Stimulated activated effector memory CD8-positive, alpha-beta T cell treated with anti-CD3 and anti-CD28 coated beads, Interleukin-12 subunit alpha, Interleukin-12 subunit beta, amount 100 ng/mL, for 72 hours (primary cell): ENCODE results near the gene KCNH2.

Source experiments
- ATAC-seq: fragments of 150-1000 bp; cut with Tn5 transposase; 2 replicates; pipeline ENCODE4 v1.10.0; 2021
- DNase-seq, 2 donors: peaks; one replicate each; pipeline ENCODE4 v3.0.0; 2021 to 2022; ENCODE audit warnings: low spot score in 2 of 2
- H3K27ac Mint-ChIP-seq: one replicate; pipeline ENCODE4 v1.8.0; 2022; ENCODE audit warnings: mild to moderate bottlenecking, mixed read lengths
- H3K36me3 Mint-ChIP-seq: one replicate; pipeline ENCODE4 v1.8.0; 2022; ENCODE audit warnings: mild to moderate bottlenecking, mixed read lengths
- H3K4me1 Mint-ChIP-seq: one replicate; pipeline ENCODE4 v1.8.0; 2022; ENCODE audit warnings: mixed read lengths
- H3K4me3 Mint-ChIP-seq: one replicate; pipeline ENCODE4 v1.8.0; 2022; ENCODE audit warnings: mild to moderate bottlenecking, mixed read lengths
- H3K9me3 Mint-ChIP-seq: one replicate; pipeline ENCODE4 v1.8.0; 2022; ENCODE audit warnings: mixed read lengths

Gene KCNH2

DNA sequence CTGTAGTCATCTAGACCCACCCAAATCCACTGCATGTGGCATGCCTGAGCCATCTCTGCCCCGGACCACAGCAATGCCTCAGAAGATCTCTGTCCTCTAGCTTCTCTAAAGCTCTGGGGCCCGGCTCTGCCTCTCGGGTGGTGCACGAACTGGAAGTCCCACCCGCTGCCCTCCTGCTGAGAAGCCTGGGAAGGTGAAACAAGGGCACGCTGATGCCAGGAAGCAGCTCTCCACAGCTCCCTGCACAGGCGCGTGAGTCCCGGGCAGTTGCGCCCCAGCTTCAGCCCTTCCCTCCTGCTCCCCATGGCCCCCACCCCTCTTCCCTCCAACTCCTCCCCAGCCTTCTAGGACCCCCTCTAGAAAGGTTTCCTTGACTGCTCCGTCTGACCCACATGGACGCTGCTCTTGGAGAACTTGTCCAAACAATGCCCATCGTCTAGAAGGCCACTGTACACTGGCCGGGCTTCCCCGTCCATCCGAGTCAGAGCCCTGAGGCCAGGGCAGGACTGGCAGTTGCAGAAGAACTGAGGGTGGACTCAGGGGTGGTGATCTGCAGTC, 12.8 kb downstream of the KCNH2 start:
- Mint-ChIP-seq H3K9me3 (no peaks in the 10 kb centered on the region), H3K27ac (no peak overlapping the region), H3K36me3 (no peaks in the 10 kb centered on the region), H3K4me3 (no peak overlapping the region), H3K4me1 (peaks cover 6% of the 10 kb centered on the region)
- no peak for ATAC-seq
- DNase-seq = no peak

GRCh38 chr7:150964593-150965111, 13.5 kb downstream of the KCNH2 start:
- no peak overlapping the region for H3K27ac Mint-ChIP-seq
- no peaks in the 10 kb centered on the region for H3K36me3 Mint-ChIP-seq
- H3K4me3 Mint-ChIP-seq = no peak overlapping the region

GRCh38 chr7:150963707-150964559, 14.2 kb downstream of the KCNH2 start:
- peaks cover 12% of the 10 kb centered on the region for H3K4me1 Mint-ChIP-seq
- ATAC-seq = no peak
- no peaks in the 10 kb centered on the region for H3K36me3 Mint-ChIP-seq
- H3K27ac Mint-ChIP-seq = no peak overlapping the region
- no peak for DNase-seq
- no peak overlapping the region for H3K4me3 Mint-ChIP-seq
- no peaks in the 10 kb centered on the region for H3K9me3 Mint-ChIP-seq

More at GRCh38 chr7:150964593-150965111, 13.5 kb downstream of the KCNH2 start:
- Mint-ChIP-seq H3K9me3 (no peaks in the 10 kb centered on the region), H3K4me1 (peaks cover 11% of the 10 kb centered on the region)
- ATAC-seq = no peak
- DNase-seq = no peak

- peak; percentile 84 for ATAC-seq
- H3K4me1 Mint-ChIP-seq = peaks cover 12% of the 10 kb centered on the region
- DNase-seq = peak in 1 of 2 donors; percentile 67
- H3K9me3 Mint-ChIP-seq = no peaks in the 10 kb centered on the region
- H3K36me3 Mint-ChIP-seq = no peaks in the 10 kb centered on the region
- H3K4me3 Mint-ChIP-seq = no peak overlapping the region
- no peak overlapping the region for H3K27ac Mint-ChIP-seq
Observed at GRCh38 chr7:150962553-150963399, 15.3 kb downstream of the KCNH2 start.

DNA sequence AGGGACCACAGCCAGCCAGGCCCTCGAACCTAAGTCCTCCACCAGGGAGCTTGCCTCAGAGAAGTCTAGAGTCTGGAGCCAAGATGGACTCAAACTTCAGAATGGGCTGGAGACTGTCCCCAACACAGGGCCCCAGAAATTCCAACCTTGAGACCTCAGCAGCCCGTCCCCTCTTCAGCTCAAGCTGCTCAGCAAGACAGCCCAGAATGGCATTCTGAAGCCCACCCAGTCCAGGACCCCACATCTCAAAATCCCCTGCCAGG, 15.9 kb downstream of the KCNH2 start:
- peaks cover 12% of the 10 kb centered on the region for H3K4me1 Mint-ChIP-seq
- H3K9me3 Mint-ChIP-seq = no peaks in the 10 kb centered on the region
- H3K36me3 Mint-ChIP-seq = no peaks in the 10 kb centered on the region
- ATAC-seq = no peak
- DNase-seq = no peak
- no peak overlapping the region for H3K4me3 Mint-ChIP-seq
- no peak overlapping the region for H3K27ac Mint-ChIP-seq

DNA sequence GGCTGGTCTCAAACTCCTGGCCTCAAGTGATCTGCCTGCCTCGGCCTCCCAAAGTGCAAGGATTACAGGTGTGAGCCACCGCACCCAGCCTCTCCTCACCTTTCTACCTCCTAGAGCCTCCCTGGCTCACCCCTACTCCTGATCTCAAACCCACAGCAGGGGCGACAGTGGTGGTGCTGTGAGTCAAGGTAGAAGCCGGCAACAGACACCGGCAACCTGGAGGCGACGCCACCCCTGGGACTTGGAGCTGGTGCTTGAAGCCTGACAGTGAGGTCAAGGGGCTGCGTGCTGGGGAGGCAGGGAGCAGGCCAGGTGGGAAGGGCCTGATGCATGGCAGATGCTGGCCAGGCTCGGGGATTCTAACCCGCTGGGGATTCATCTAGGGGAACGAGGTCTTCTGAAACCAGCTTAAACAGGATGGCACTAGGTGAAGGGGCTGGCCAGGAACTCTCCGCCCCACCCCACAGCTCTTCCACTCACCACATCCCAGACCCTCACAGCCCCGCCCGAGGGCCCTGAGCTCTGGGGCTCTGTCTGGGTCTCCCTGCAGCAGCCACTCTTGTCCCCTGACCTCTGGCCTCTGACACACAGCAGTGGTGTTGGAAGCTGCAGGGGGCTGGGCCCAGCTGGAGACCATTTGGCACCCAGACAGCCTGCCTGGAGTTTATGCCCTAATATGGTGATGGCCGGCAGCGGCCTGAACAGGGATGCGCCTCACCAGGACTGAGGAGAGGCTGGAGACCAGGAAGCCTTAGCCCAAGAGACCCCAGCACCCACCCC, 16.4 kb downstream of the KCNH2 start:
- DNase-seq (no peak), ATAC-seq (no peak)
- no peak overlapping the region for H3K27ac Mint-ChIP-seq

GRCh38 chr7:150959739-150960734, 18.1 kb downstream of the KCNH2 start:
- Mint-ChIP-seq H3K36me3 (no peaks in the 10 kb centered on the region), H3K4me3 (no peak overlapping the region), H3K9me3 (no peaks in the 10 kb centered on the region), H3K27ac (no peak overlapping the region), H3K4me1 (peaks cover 12% of the 10 kb centered on the region)
- DNase-seq (no peak), ATAC-seq (no peak)

More for the DNA sequence above, 16.4 kb downstream of the KCNH2 start:
- Mint-ChIP-seq H3K4me1 (peaks cover 12% of the 10 kb centered on the region), H3K36me3 (no peaks in the 10 kb centered on the region), H3K4me3 (no peak overlapping the region), H3K9me3 (no peaks in the 10 kb centered on the region)

GRCh38 chr7:150959081-150959480, 19.0 kb downstream of the KCNH2 start:
- ATAC-seq (no peak), DNase-seq (no peak)
- peaks cover 12% of the 10 kb centered on the region for H3K4me1 Mint-ChIP-seq
- H3K27ac Mint-ChIP-seq = no peak overlapping the region
- H3K36me3 Mint-ChIP-seq = no peaks in the 10 kb centered on the region
- no peak overlapping the region for H3K4me3 Mint-ChIP-seq
- H3K9me3 Mint-ChIP-seq = no peaks in the 10 kb centered on the region

DNA sequence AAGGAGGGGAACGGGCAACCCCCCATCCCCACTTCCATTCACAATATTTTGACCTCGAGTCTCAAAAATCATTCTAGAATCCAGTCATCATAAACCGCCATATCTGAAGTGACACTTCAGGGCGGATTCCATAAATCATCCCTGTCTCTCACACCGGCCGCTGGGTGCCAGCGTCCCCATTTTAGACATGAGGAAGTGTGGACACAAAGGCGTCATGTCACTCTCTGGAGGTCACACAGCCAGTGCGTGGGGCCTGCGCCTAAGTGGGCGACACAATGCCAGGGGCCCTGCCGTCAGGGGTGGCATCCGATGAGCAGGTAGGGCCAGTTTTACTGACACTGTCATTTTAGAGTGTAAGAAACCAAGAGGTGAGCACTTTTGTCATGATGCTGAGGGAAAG, 19.5 kb downstream of the KCNH2 start:
- ATAC-seq (no peak), DNase-seq (no peak)
- Mint-ChIP-seq H3K4me1 (peaks cover 12% of the 10 kb centered on the region), H3K4me3 (no peak overlapping the region), H3K27ac (no peak overlapping the region), H3K36me3 (no peaks in the 10 kb centered on the region), H3K9me3 (no peaks in the 10 kb centered on the region)

GRCh38 chr7:150958062-150958552, 20.0 kb downstream of the KCNH2 start:
- DNase-seq (no peak), ATAC-seq (no peak)
- Mint-ChIP-seq H3K4me1 (peaks cover 11% of the 10 kb centered on the region), H3K4me3 (no peak overlapping the region), H3K9me3 (no peaks in the 10 kb centered on the region), H3K36me3 (no peaks in the 10 kb centered on the region), H3K27ac (no peak overlapping the region)

GRCh38 chr7:150957133-150958020, 20.7 kb downstream of the KCNH2 start:
- no peak overlapping the region for H3K27ac Mint-ChIP-seq
- H3K4me1 Mint-ChIP-seq = peaks cover 5% of the 10 kb centered on the region
- no peak overlapping the region for H3K4me3 Mint-ChIP-seq
- no peaks in the 10 kb centered on the region for H3K36me3 Mint-ChIP-seq
- ATAC-seq = no peak
- H3K9me3 Mint-ChIP-seq = no peaks in the 10 kb centered on the region
- no peak for DNase-seq

DNA sequence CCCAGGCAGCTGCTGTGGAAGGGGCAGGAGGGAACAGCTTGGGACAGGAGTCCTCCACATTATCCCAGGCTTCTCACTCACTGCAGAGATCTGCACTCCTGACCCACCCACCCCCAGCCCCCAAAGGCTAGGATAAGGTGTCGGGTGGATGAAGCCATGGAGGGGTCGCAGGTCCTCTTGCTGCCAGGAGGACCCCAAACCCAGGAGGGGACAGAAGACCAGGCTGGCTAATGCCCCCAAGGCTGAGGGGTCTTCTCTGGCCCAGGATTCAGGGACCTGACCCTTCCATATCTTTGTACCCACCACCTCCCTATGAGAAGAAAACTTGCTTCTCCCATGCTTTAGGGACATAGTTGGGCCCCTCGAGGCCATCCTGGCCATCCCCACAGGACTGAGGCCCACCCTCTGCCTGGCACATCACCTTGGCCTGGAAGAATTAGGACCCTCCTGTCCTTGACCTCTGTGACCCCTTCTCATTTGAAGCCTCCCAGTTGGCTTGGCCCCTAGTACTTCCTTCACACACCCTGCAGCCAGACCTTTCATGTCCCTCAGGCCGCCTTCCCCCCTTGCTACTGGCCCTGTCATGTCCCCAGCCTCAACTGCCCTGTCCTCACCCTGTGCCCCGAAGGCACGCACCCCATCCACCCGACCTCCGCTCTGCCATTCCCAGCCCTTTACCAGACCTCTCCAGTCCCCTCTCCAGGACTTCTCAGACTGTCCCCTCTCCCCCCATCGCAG, 21.6 kb downstream of the KCNH2 start:
- DNase-seq = no peak
- no peak for ATAC-seq
- H3K4me1 Mint-ChIP-seq = peaks cover 5% of the 10 kb centered on the region
- no peak overlapping the region for H3K27ac Mint-ChIP-seq
- no peaks in the 10 kb centered on the region for H3K36me3 Mint-ChIP-seq
- H3K9me3 Mint-ChIP-seq = no peaks in the 10 kb centered on the region
- H3K4me3 Mint-ChIP-seq = no peak overlapping the region
